Endothelial cell of umbilical vein (primary cell): ENCODE measurements around the gene TMEM74B. TPM values are rescaled to one million over a fixed set of nuclear protein-coding genes. Genes with fewer than 3 reads are reported as not detected.

Experiments
- BruUV-seq: library from RNA; stranded (reverse); fragments of 400-500 nt; replicated peaks from 2 replicates; lab custom pipeline; 2021; lab: Mats Ljungman, UMichigan
- CTCF ChIA-PET: fragments of 300-600, 350-600 bp; sonication (Branson Sonifier 250); formaldehyde crosslinking; loops from one replicate; lab custom pipeline; 2021; ENCODE audit warnings: antibody characterized with exemption, inconsistent platforms; lab: Charles Lee
- POLR2A ChIA-PET: fragments of 300-600, 350-600 bp; sonication (Branson Sonifier 250); formaldehyde crosslinking; loops from one replicate; lab custom pipeline; 2021; ENCODE audit warnings: antibody characterized with exemption, inconsistent platforms; lab: Charles Lee
- DNase-seq: peaks from one replicate; pipeline ENCODE4 v3.0.0-alpha.2; 2011; ENCODE audit warnings: low read depth, low spot score
- FAIRE-seq: peaks from 2 replicates; lab custom pipeline; 2011; peaks lifted over from hg19 to GRCh38; lab: Jason Lieb, UNC
- H2AFZ ChIP-seq: 2 replicates; pipeline ENCODE4 v1.6.0; 2012; ENCODE audit warnings: low read depth, low read length, control low read depth, inconsistent platforms
- H3K27ac ChIP-seq: 2 replicates; pipeline ENCODE4 v1.5.1; 2011; ENCODE audit warnings: low read depth, mild to moderate bottlenecking, control low read depth, low read length, moderate library complexity; ENCODE audit not compliant: insufficient read depth
- H3K27me3 ChIP-seq, 2 experiments: 2 replicates each; pipeline versions ENCODE4 v1.6.0 to v1.6.1; 2011; ENCODE audit warnings: low read length in 2 of 2, mixed read lengths in 1 of 2; ENCODE audit not compliant: control insufficient read depth in 2 of 2, insufficient read depth in 2 of 2
- H3K36me3 ChIP-seq, 2 experiments: 2 replicates in 1 of 2; 3 replicates in 1 of 2; pipeline ENCODE4 v1.5.1; 2011; ENCODE audit warnings: low read length in 2 of 2, mild to moderate bottlenecking in 1 of 2, moderate library complexity in 1 of 2; ENCODE audit not compliant: control insufficient read depth in 2 of 2, insufficient read depth in 2 of 2; ENCODE audit errors: extremely low read depth in 1 of 2
- H3K4me1 ChIP-seq: 3 replicates; pipeline ENCODE4 v1.5.1; 2011; ENCODE audit warnings: mild to moderate bottlenecking, low read length; ENCODE audit not compliant: control insufficient read depth, insufficient read depth; ENCODE audit errors: extremely low read depth
- H3K4me2 ChIP-seq: 2 replicates; pipeline ENCODE4 v1.6.1; 2011; ENCODE audit warnings: low read length, control low read depth, mixed read lengths; ENCODE audit not compliant: insufficient read depth
- H3K4me3 ChIP-seq, 3 experiments: fragments of 200-600 bp in 1 of 3; sonication (generic), shearing (Covaris generic) in 1 of 3; replicated peaks in 1 of 3; 2 replicates each; pipeline ENCODE4 v1.5.1; 2011 to 2016; ENCODE audit warnings: control low read depth in 3 of 3, low read length in 3 of 3, mild to moderate bottlenecking in 2 of 3, inconsistent platforms in 1 of 3, low read depth in 1 of 3, moderate library complexity in 1 of 3; ENCODE audit not compliant: insufficient read depth in 1 of 3
- H3K79me2 ChIP-seq: 2 replicates; pipeline ENCODE4 v1.6.0; 2012; ENCODE audit warnings: low read length, inconsistent platforms; ENCODE audit not compliant: control insufficient read depth, insufficient read depth
- H3K9ac ChIP-seq: replicated peaks from 2 replicates; pipeline ENCODE3; 2011; ENCODE audit warnings: low read length, control low read depth; ENCODE audit not compliant: insufficient read depth; ENCODE audit errors: extremely low read depth
- H3K9me1 ChIP-seq: replicated peaks from 3 replicates; pipeline ENCODE4 v1.6.0; 2011; ENCODE audit warnings: mild to moderate bottlenecking, low read length; ENCODE audit not compliant: control insufficient read depth, insufficient read depth; ENCODE audit errors: extremely low read depth
- H3K9me3 ChIP-seq: replicated peaks from 2 replicates; pipeline ENCODE4 v1.5.1; 2012; ENCODE audit warnings: low read length, inconsistent platforms; ENCODE audit not compliant: control insufficient read depth, insufficient read depth
- H4K20me1 ChIP-seq: replicated peaks from 2 replicates; pipeline ENCODE3; 2011; ENCODE audit warnings: mild to moderate bottlenecking, low read length; ENCODE audit not compliant: control insufficient read depth, insufficient read depth; ENCODE audit errors: extremely low read depth
- EZH2 ChIP-seq: IDR thresholded peaks from 2 replicates; pipeline ENCODE4 v1.6.1; 2012; ENCODE audit warnings: borderline replicate concordance, low read depth, mild to moderate bottlenecking, moderate library complexity, low read length, inconsistent platforms; ENCODE audit not compliant: severe bottlenecking
- FOS ChIP-seq: IDR thresholded peaks from 2 replicates; pipeline ENCODE4 v1.6.1; 2011; ENCODE audit warnings: mild to moderate bottlenecking, low read length, moderate library complexity, borderline replicate concordance; ENCODE audit not compliant: insufficient read depth
- GATA2 ChIP-seq: IDR thresholded peaks from 2 replicates; pipeline ENCODE4 v1.7.0; 2011; ENCODE audit warnings: low read depth, mild to moderate bottlenecking, moderate library complexity, mixed read lengths, low read length; ENCODE audit not compliant: insufficient read length, insufficient read depth
- JUN ChIP-seq: IDR thresholded peaks from 2 replicates; pipeline ENCODE4 v1.6.1; 2011; ENCODE audit warnings: borderline replicate concordance, low read depth; ENCODE audit not compliant: insufficient read length, insufficient read depth
- MYC ChIP-seq: IDR thresholded peaks from one replicate; pipeline ENCODE4 v1.6.1; 2011; ENCODE audit warnings: mild to moderate bottlenecking, low read depth, low read length
- POLR2A ChIP-seq: IDR thresholded peaks from 2 replicates; pipeline ENCODE4 v1.6.1; 2012; ENCODE audit warnings: low read depth, mild to moderate bottlenecking, control low read depth, low read length
- POLR2AphosphoS5 ChIP-seq: IDR thresholded peaks from 2 replicates; pipeline ENCODE4 v1.6.1; 2012; ENCODE audit warnings: low read depth, mild to moderate bottlenecking, control low read depth, low read length, moderate library complexity; ENCODE audit not compliant: insufficient read depth
- dilution Hi-C: fragments of 300-500 bp; cut with MboI; formaldehyde crosslinking; loops from one replicate; pipeline ENCODE4 v1.15.0; 2019; ENCODE audit warnings: low sequenced_read_pairs; ENCODE audit not compliant: extremely low pct_ligation_motif_present
- intact Hi-C: fragments of 100-400 bp; cut with micrococcal nuclease; formaldehyde crosslinking; loops from one replicate; pipeline ENCODE4 v1.10.0; 2022
- polyA plus RNA-seq, 4 experiments: library from polyadenylated mRNA; depleted of rRNA in 3 of 4; stranded (reverse) in 3 of 4; unstranded in 1 of 4; fragments of >200 nt; gene quantifications; 2 replicates each; pipeline versions ENCODE4 v1.2.1 to v1.2.3, GENCODE V29; 2011 to 2012; ENCODE audit warnings: missing spikeins in 1 of 4
- total RNA-seq: library from RNA; stranded (reverse); gene quantifications from 2 replicates; pipeline ENCODE4 v1.2.3, GENCODE V29; 2021
- TF ChIP-seq, protein P1 (sequence below): IDR thresholded peaks from 2 replicates; pipeline ENCODE4 v1.6.1; 2011; ENCODE audit not compliant: insufficient read depth, insufficient read length
- TF ChIP-seq, protein P2 (sequence below), 2 donors: IDR thresholded peaks; 1 replicate in 1 of 2; 2 replicates in 1 of 2; pipeline ENCODE4 v1.5.1; 2011; ENCODE audit warnings: low read length in 2 of 2, mild to moderate bottlenecking in 2 of 2, moderate library complexity in 2 of 2, control low read depth in 1 of 2, inconsistent platforms in 1 of 2, low read depth in 1 of 2; ENCODE audit not compliant: insufficient read depth in 1 of 2; ENCODE audit errors: extremely low read depth in 1 of 2

The TMEM74B gene
- total and polyA plus RNA-seq, 2 donors (not counting 3 experiments of a cell fraction or from before 2014, with no cell fraction given) = 0.26 to 1.1 TPM

DNA sequence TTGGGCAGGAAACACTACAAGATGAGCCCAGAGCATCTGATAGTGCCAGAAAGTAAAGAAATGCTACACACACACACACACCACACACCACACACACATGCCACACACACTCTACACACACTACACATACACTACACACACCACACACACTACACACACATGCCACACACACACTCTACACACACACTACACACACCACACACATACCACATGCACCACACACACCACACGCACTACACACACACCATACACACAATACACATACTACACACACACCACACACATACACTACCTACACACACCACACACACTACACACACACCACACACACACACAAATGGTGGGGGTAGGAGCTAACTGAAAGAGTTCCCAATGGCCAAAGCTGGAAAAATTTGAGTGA, 3.6 kb upstream of the TMEM74B start:
- H3K36me3 ChIP-seq = no peaks in the 10 kb centered on the region
- DNase-seq = no peak
- intact Hi-C loops = loop anchor here (10.0 kb wide), 1 partner anchor 234 kb away; no protein-coding TSS in a partner anchor
- ChIA-PET POLR2A (no interaction called here), CTCF (no interaction called here)
- no peak overlapping the region for H3K4me2 ChIP-seq
- FAIRE-seq = peak; percentile 28
- no peaks in the 10 kb centered on the region for H4K20me1 ChIP-seq
- H3K9me1 ChIP-seq = no peaks in the 10 kb centered on the region
- H2AFZ ChIP-seq = no peak overlapping the region
- TF ChIP-seq EZH2 (no peak), FOS (no peak), POLR2AphosphoS5 (no peak), JUN (no peak), MYC (no peak), POLR2A (no peak), GATA2 (no peak)
- TF ChIP-seq, protein P1, sequence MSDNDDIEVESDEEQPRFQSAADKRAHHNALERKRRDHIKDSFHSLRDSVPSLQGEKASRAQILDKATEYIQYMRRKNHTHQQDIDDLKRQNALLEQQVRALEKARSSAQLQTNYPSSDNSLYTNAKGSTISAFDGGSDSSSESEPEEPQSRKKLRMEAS = no peak
- TF ChIP-seq, protein P2, sequence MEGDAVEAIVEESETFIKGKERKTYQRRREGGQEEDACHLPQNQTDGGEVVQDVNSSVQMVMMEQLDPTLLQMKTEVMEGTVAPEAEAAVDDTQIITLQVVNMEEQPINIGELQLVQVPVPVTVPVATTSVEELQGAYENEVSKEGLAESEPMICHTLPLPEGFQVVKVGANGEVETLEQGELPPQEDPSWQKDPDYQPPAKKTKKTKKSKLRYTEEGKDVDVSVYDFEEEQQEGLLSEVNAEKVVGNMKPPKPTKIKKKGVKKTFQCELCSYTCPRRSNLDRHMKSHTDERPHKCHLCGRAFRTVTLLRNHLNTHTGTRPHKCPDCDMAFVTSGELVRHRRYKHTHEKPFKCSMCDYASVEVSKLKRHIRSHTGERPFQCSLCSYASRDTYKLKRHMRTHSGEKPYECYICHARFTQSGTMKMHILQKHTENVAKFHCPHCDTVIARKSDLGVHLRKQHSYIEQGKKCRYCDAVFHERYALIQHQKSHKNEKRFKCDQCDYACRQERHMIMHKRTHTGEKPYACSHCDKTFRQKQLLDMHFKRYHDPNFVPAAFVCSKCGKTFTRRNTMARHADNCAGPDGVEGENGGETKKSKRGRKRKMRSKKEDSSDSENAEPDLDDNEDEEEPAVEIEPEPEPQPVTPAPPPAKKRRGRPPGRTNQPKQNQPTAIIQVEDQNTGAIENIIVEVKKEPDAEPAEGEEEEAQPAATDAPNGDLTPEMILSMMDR (IDR thresholded peaks at IDR 0.05; ENCODE audit: extremely low read depth in 1 of 2, insufficient read depth in 1 of 2, low read depth in 1 of 2, low read length in 2 of 2) = no peak
- dilution Hi-C loops = no loop called here
- H3K9ac ChIP-seq = no peak overlapping the region
- peaks cover 14 to 32% of the 10 kb centered on the region in 2 experiments for H3K27me3 ChIP-seq
- no peak overlapping the region for H3K27ac ChIP-seq
- BruUV-seq = no TSS peak
- H3K79me2 ChIP-seq = no peaks in the 10 kb centered on the region
- no peaks in the 10 kb centered on the region for H3K9me3 ChIP-seq
- H3K4me1 ChIP-seq = no peaks in the 10 kb centered on the region
- no peak overlapping the region for H3K4me3 ChIP-seq
